GM19035 (cell line): ENCODE measurements around the gene GGA1.
"Not testable (repeated sequence)": the region's sequence is repeated elsewhere in the genome, so short reads cannot be mapped to it uniquely, and the experiment has no call there.

Source experiments
- ATAC-seq: cut with Tn5 transposase; IDR thresholded peaks from one replicate; pipeline ENCODE4 v1.9.1; 2021; ENCODE audit not compliant: unreplicated experiment

The GGA1 gene

GRCh38 chr22:37609240-37610152 is 862 bp downstream of the GGA1 start:
- ATAC-seq: no peak

- ATAC-seq: not testable (repeated sequence)
Observed at GRCh38 chr22:37610153-37610475, 1.5 kb downstream of the GGA1 start.

- ATAC-seq: no peak
Observed at GRCh38 chr22:37610480-37611129, 2.0 kb downstream of the GGA1 start.

- no peak for ATAC-seq
Observed at GRCh38 chr22:37611207-37611606, 2.6 kb downstream of the GGA1 start.

GRCh38 chr22:37616201-37617083 is 7.8 kb downstream of the GGA1 start:
- ATAC-seq: no peak

- ATAC-seq: no peak
Observed at GRCh38 chr22:37617431-37617830, 8.8 kb downstream of the GGA1 start.

- ATAC-seq: no peak
Observed at GRCh38 chr22:37618072-37618656, 9.5 kb downstream of the GGA1 start.

GRCh38 chr22:37618674-37619073 is 10.0 kb downstream of the GGA1 start:
- no peak for ATAC-seq

GRCh38 chr22:37619991-37620390 is 11.4 kb downstream of the GGA1 start:
- ATAC-seq: no peak

- ATAC-seq: no peak
Observed at GRCh38 chr22:37621352-37621860, 12.8 kb downstream of the GGA1 start.

GRCh38 chr22:37623075-37624016 is 14.7 kb downstream of the GGA1 start:
- no peak for ATAC-seq

- ATAC-seq: no peak
Observed at GRCh38 chr22:37624017-37624365, 15.4 kb downstream of the GGA1 start.

GRCh38 chr22:37624876-37625275 is 16.2 kb downstream of the GGA1 start:
- no peak for ATAC-seq

- ATAC-seq: no peak
Observed at GRCh38 chr22:37625737-37626136, 17.1 kb downstream of the GGA1 start.

- no peak for ATAC-seq
Observed at GRCh38 chr22:37626144-37626543, 17.5 kb downstream of the GGA1 start.

- ATAC-seq: no peak
Observed at GRCh38 chr22:37626556-37627075, 18.0 kb downstream of the GGA1 start.

- no peak for ATAC-seq
Observed at GRCh38 chr22:37627121-37627520, 18.5 kb downstream of the GGA1 start.

- no peak for ATAC-seq
Observed at GRCh38 chr22:37627545-37627944, 18.9 kb downstream of the GGA1 start.

- ATAC-seq: no peak
Observed at GRCh38 chr22:37628830-37629229, 20.2 kb downstream of the GGA1 start.

GRCh38 chr22:37629928-37630327 is 21.3 kb downstream of the GGA1 start:
- no peak for ATAC-seq
